MV-4-11 (cell line): Measurements from ENCODE around the gene KPNA3.
A peak's percentile ranks its signal among the peaks of the same experiment; 100 is the strongest.
"Not testable (repeated sequence)": the region's sequence is repeated elsewhere in the genome, so short reads cannot be mapped to it uniquely, and the experiment has no call there.

Experiments used
- DNase-seq: peaks from one replicate; lab custom pipeline; 2025; lab: John Stamatoyannopoulos, UW

Gene KPNA3

DNA sequence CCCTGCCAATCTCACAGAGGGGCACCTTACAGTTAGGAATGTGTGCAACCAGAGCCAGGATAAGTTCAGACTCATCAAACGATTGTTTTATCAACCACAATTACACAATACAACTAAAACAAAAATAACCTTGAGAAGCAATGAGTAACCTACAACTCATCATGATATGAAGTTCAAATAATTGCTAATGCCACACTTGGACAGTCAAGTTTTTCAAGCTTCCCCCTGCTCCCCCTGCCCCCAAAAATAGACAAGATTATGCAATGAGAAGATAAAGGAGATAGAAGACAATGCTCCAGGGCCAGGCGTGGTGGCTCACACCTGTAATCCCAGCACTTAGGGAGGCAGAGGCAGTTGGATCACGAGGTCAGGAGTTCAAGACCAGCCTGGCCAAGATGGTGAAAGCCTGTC lies 13.6 kb upstream of the KPNA3 start:
- no peak for DNase-seq

- DNase-seq, result not testable (repeated sequence)
Observed at GRCh38 chr13:49803047-49803446, 10.6 kb upstream of the KPNA3 start.

- DNase-seq, result no peak
Observed at GRCh38 chr13:49802426-49802825, 9.9 kb upstream of the KPNA3 start.

DNA sequence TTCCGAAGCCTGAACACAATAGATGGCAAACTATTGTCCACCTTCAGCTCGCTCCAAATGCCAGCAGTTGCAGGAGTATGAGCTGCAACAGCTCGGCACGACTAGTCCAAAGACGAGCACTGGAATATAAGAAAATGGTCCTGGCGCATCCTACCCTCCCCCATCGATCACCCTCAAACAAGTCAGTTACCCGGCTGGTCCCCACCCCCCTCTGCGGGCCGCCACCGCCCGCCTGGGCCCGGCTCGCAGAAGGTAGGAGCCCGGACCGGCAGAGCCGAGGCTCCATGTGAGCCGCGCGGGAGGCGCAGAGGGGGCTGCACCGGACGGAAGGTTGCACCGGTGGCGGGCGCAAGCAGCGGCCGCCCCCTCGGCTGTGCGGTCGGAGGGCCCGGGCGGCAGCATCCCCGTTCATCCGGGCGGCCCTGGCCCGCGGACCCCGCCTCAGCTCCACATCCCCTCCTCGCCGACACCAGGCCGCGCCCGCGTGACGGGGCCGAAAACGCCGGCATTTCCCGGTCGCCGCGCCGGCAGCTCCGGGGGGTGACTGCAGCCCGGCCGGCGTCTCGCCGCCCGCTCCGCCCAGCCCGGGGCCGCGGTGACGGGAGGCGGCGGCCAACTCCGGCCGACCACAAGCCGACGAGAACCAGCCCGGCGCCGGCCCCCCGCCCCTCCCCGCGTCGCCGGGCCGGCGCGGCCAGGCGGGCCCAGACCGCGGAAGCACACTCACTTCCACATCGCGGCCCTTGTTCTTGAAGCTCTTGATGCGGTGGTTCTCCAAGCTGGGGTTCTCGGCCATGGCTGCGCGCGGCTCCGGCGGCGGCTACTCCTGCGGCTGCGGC lies 552 bp downstream of the KPNA3 start:
- DNase-seq, result peak; percentile 25

DNA sequence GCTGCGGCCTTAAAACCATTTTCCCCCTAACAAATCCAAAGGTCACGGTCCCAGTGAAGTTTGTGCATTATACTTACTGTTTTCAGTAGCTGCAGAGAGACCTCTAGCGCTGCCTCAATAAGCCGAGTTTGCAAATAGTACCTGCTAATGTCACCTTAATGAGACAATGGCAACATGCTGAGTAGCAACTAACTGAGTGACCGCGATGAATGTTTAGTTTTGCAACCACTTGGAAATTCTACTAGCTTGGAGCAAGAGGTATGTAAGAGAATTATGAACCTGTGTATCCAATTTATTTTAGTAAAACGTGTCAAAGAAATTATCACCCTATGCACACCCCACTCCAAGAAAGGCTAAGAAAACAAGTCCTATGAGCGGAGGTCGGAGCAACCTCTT lies 1.2 kb downstream of the KPNA3 start:
- peak; percentile 23 for DNase-seq

DNA sequence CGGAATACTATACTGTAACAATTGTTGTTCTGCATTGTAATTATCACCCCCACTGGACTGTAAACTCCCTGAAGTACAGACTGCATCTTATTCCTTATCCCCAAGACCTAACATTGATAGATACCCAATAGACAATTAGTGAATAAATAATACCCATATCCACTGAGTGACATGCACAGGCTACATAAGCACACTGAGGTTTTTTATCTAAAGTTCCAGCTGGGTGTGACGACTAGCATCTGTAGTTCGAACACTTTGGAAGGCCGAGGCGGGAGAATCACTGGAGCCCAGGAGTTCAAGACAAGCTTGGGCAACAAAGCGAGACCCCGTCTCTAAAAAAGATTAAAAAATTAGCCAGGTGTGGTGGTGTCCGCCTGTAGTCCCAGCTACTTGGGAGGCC lies 2.5 kb downstream of the KPNA3 start:
- DNase-seq, result no peak

GRCh38 chr13:49786401-49787008 lies 6.0 kb downstream of the KPNA3 start:
- DNase-seq, result no peak

DNA sequence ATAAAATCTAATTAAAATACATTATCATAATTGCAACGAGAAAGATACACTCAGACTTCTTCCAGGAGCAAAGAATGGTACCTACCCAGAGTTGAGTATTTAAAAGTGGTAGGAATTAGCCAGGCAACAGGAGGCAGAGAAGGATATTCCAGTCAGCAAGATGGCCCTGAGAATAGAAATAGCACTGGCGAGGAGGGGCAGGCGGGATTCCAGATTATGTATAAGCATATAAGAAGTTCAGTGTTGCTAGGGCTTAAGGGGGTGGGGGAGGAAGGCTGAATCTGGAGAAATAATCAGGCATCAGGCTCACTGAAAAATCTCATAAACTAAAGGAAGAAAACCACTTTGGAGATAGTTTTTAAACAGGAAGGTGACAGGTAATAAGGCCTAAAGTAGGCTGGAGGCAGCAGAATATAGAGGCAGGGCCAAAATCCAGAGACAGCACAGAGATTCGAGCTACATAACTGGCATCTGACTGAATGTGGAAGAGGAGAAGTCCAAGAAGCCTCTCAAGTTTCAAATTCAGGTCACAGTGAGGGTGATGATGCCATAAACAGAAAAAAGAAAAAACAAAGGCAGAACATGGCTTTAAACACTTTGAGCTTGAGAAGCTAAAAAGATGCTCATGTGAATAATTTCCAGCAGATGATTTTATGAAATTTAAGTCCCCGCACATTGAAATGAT lies 7.5 kb downstream of the KPNA3 start:
- no peak for DNase-seq

- no peak for DNase-seq
Observed at GRCh38 chr13:49783865-49784264, 8.6 kb downstream of the KPNA3 start.

DNA sequence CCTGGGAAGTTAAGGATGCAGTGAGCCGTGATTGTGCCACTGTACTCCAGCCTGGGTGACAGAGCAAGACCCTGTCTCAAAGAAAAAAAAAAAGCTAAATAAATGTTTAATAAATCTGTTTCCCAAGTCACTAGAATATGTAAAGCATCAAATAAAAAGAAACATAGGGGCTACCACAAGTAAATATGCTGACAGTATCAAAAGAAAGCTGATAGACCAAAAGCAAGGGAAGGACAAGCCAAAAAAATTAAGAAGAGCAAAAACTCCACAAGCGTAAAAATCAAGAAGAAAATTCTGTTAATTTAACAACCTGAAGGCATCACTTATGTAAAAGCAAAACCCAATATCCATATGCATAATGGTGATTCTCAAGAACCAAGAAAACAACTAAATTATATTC lies 9.7 kb downstream of the KPNA3 start:
- DNase-seq, result no peak

DNA sequence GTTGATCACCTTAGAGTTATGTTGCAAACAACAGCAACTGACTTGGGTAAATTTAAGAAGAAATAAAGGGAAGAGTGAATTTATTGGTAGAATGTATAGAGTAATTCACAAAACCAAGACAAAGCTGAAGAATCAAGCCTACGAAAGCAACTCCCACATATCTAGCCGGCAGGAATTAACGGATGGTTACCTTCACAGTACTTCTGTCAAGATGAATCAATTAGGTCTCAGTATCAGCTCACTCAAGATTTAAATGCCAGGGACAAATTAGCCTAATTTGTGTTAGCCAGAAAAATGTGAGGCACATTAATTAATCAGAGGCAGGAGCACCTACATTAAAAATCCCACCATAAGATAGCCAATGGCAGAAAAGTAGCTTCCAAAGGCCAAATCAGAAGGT lies 10.7 kb downstream of the KPNA3 start:
- DNase-seq, result no peak

DNA sequence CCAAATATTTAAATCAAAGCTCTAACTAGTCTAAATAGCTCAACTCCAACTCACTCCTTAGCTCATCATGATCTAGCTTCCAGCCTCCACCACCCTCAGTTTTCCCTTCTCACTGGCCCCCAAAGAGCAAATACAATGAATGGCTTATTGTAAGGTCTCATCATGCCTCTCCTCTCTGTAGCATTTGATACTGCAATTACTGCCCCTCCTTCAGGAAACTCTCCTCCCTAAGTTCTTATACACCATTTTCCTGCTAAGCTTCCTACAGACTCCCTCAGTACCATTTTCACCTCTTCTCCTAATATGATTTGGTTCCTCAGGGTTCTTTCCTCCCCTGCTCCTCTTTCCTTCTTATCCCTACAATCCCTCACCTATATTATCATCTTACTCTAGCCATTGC lies 12.8 kb downstream of the KPNA3 start:
- DNase-seq, result no peak

DNA sequence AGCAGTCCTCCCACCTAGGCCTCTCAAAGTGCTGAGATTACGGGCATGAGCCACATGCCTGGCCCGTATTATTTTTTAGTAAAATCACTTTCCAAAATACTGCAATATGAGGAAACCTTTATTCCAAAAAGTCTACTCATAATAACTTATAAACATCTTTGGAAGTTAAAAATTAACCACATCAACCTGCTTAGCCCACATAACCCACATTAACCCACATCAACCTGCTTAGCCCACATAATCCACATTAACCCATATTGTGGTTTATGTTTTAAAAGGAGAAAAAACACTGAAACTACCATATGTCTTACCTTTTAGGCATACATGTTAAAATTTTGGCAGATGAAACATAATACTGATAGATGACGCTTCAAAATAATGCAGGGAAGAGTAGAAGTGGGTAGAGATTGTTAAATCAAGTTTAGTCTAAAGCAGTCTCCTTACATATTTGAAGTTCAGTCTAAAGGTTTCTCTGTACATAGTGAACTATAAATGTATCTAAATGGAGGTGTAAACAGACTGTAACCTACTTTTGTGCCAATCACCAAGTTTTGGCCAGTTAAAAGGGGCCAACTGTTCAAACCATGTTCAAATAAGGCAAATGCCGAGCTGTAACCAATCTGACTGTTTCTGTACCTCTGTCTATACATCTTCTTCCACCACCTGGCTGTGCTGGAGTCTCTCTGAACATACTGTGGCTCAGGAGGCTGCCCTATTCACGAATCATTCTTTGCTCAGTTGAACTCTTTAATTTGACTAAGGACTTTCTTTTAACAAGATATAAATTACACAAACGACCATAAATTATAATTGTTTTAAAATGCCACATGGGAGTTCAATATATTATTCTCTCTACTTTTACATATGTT lies 14.5 kb downstream of the KPNA3 start:
- DNase-seq, result no peak

DNA sequence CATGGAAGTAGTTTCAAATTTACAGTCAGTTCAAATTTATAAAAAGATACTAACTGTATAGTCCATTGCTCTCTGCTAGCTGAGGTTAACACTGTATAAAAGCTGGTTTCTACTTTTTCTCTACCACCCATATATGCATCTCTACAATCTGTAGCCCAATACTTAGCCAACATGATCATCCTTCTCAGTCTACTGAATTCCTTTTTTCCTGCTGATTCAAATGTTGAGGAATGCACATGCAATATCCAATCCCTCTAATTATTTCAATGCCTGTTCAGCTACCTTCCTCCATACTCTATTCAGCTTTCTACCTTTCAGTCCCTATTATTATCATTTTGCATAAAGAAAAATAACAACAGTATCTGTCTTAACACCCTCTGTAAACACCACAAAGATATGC lies 15.6 kb downstream of the KPNA3 start:
- DNase-seq, result no peak

DNA sequence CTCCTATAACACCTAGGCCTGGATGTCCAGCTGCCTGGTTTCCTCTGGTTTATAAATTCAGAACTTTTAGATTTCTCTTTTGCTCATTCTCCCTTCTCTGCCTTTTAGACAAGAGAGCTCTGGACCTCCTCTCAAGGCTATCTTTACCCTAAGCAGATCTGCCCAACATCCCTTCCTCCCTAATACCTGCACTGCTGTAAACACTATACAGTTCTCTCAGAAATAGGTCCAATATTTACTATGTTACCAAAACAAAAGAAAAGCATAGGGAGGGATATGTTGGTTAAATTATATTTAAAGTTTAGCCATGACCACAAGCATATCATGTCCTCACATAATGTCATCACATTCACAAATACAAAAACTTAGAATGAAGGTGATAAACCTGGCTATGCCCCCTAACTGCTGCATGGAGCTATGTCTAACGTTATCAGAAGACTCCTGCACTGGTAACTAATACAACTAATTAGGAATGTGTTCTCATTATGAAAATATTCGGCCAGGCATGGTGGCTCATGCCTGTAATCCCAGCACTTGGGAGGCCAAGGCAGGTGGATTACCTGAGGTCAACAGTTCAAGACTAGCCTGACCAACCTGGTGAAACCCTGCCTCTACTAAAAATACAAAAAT lies 18.0 kb downstream of the KPNA3 start:
- no peak for DNase-seq

- no peak for DNase-seq
Observed at GRCh38 chr13:49772828-49773227, 19.7 kb downstream of the KPNA3 start.

GRCh38 chr13:49761811-49762210 lies 30.7 kb downstream of the KPNA3 start:
- DNase-seq, result not testable (repeated sequence)

GRCh38 chr13:49760558-49760957 lies 31.9 kb downstream of the KPNA3 start:
- DNase-seq, result no peak

GRCh38 chr13:49759503-49759902 lies 33.0 kb downstream of the KPNA3 start:
- DNase-seq, result peak; percentile 5

DNA sequence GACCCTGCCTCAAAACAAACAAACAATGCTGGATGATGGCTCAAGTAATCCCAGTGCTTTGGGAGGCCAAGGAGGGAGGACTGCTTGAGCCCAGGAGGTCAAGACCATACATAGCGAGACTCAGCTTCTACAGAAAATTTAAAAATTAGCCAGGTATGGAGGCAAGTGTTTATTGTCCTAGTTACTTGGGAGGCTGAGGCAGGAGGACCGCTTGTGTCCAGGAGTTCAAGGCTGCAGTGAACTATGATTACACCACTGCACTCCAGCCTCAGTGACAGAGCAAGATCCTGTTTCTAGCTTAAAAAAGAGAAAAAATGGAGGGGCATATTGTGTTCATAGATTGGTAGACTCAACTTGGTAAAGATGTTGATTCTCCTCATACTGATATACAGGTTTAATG lies 36.2 kb downstream of the KPNA3 start:
- DNase-seq, result no peak

- DNase-seq, result no peak
Observed at GRCh38 chr13:49754146-49754545, 38.3 kb downstream of the KPNA3 start.

DNA sequence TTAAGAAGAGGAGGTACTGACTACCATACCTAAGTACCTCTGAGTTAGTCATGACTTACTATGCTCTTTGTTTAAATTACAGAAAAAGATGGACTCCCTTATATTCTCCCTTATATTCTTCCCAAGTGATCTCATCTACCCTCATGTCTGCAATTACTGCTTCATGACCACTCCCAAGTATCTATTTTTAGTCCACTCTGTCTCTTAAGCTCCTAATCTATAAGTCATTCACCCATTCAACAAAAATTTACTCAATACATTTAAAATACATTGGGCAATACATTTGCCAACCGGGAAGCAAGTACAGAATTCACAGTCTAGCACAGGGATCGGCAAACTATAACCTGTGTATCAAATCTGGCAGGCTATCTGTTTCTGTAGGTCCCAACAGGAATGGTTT lies 42.6 kb downstream of the KPNA3 start:
- no peak for DNase-seq
